ENCODE measurements around the gene SOX9.

The SOX9 gene

GRCh38 chr17:72120642-72121163 lies at the start of gene SOX9:
TSS of gene SOX9 (plus strand) at chr17:72121020. CDS start at chr17:72121392, 372 bp downstream.
- DNase-seq: peak; percentile 86 to 97

DNA sequence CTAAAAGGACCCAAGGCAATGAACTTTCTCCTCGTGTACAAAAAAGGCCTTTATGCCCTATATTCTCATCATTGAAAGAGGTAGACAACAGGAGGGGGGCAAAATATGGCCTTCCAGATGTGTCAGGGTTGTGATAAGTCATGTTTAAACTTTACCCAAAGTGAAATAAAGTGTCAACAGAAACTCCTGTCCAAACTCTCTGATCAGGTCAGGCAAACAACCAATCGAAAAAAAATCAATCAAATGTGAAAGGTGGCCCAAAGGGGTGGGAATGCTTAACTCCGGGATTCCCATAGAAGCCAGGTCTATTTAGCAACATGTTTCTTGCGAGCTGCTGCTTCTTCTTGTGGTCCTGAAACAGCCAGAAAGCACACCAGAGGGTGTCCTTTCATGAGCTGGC lies 49.5 kb upstream of the SOX9 start:
- no peak for DNase-seq

GRCh38 chr17:72075995-72076677 lies 44.7 kb upstream of the SOX9 start:
- DNase-seq: no peak

DNA sequence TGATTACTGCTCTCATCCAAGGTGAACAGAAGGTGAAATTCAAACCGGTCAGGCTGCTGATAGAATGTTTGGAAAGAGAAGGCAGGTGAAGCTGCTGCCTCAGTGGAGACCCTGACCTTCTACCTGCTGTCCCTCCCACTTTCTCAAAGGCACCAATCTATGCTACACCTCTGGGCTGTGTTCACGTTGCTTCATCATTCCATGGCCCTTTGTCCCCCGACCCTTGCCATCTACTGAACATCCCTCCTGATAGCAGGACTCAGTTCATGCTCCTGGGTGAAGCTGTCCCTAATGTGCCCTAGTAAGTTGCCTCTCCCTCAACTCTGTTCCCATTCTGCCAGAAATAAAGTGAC lies 44.2 kb upstream of the SOX9 start:
- DNase-seq: no peak

DNA sequence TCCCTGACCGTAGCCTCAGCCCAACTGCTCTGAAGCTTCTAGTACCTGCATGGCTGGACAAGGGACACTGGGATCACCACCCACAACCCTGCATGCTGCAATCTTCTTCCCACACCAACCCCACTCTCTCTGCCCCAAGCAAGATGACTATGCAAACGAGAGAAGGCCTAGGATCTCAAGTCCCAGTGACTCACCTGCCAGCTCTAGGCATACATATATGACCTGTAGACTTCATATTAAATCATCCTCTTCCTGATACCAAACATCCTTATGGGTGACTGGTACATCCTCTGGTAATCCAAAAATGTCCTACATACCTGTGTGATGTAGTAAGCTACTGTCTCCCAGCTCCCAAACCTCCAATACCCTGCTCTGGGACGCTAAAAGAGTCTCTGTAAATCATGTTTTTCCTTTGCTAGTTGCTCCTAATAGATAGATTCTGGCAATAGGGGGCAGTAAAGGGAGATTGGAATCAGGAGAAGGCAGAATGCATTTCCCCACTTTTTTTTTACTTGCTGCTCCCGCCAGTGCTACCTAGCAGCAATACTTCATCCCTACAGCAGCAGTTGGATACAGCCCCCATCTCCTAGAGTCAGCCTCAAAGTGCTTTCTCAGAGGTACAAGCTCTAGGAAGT lies 43.4 kb upstream of the SOX9 start:
- no peak for DNase-seq

- DNase-seq: no peak
Measured at GRCh38 chr17:72079700-72080099, 41.1 kb upstream of the SOX9 start.

- DNase-seq: no peak
Measured at GRCh38 chr17:72087876-72088275, 32.9 kb upstream of the SOX9 start.

DNA sequence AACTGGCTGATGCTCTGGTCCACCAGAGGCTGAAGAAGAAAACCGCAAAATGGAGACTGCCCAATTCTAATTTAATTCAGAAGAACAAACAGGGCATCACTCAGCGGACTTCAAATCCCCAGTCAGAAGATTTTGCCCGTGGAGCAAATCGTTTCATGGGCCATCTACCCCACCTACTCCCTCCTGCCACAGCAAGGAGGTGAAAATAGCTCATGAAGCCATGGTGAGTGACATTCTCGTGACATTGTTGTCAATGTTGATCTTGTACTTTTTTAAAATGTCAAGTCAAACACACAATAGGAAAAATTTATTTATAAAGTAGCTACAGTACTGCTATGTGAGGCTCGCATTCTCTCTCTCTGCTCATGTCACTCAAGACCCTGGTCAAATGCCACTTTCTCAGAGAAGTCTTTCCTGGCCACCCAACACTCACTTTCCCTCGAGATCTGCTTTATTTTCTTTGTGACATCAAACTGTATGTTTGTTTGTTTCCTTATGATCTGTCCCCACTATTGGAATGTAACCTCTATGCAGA lies 31.3 kb upstream of the SOX9 start:
- DNase-seq: no peak

DNA sequence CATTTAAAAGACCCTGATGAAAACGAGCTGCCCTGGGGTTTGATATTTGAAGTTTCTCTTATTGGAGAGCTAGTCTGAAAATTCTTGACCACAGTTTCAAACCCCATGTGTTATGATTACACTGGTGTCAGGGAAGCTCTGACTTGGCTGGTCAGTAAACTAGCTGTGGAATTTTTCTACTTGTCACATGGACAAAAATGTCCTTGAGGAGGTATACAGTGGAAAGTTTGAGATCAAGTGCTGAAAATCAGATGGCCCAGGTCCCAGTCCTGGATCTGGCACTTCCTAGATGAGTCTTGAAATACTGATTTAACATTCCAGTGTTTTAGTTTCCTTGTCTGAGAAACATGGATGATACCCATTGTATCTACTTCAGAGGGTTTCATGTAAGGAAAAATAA lies 30.7 kb upstream of the SOX9 start:
- DNase-seq: no peak

DNA sequence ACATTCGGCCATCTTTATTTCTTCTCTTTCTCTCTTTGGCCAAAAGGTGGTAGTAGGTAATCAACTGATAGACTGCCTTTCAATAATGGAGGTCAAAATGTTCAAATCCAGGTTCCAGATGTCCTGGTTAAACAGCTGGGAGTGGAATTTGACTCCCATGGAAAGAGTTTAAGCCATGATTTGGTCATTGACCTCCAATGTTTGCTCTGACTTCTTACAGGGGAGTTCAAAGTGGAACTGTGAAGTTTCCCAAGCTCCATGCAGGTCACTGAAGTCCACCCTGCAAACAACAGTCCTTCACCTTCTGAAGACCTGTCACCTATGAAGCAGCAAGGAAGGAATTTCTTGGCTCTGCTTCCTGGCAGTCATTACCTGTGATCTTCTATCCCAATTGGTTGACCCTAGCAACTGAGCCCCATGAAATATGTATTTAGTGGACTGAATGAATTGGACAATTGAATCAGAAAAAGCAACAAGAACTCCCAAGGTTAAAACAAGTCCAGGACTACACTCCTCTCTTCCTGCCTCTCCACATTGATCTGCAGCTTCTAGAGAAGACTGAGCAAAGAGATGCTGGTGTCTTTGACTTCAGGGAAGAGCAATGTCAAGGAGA lies 28.0 kb upstream of the SOX9 start:
- no peak for DNase-seq

DNA sequence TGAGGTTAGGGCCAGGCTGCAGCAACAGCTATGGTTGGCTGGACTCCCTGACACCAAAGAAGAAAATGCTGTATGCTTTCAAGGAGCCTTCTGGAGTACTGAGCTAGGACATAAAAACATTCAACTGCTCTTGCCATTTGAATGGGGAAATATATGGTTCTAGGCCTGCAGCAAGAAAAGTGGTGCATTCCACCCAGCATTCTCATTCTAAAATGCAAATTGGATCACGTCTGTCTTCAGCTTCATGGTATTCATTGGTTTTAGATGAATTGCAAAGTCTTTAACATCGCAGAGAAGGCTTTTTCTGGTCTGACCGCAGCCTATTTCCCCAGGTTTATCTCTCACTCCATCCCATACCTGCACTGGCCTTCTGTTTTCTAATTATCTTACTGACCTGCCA lies 27.1 kb upstream of the SOX9 start:
- no peak for DNase-seq

- DNase-seq: no peak
Measured at GRCh38 chr17:72095316-72095715, 25.5 kb upstream of the SOX9 start.

DNA sequence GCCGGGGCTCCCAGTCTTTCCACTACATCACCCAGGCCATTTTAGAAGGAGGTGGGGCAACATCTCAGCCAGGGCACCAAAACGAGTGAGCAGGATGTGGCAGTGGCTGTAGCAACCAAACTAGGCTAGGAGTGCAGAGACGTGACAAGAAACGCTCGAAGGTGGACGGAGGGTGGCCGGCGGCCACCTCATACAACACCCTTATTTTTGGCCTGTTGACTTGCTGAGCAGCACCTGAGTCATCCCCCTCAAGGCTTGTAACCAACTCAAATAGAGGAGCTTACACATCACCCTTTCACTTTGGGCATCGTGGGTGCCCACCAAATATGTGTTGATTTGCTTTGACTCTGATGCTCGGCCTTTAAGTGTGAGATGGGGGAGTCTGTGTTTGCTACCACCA lies 23.7 kb upstream of the SOX9 start:
- DNase-seq: no peak

DNA sequence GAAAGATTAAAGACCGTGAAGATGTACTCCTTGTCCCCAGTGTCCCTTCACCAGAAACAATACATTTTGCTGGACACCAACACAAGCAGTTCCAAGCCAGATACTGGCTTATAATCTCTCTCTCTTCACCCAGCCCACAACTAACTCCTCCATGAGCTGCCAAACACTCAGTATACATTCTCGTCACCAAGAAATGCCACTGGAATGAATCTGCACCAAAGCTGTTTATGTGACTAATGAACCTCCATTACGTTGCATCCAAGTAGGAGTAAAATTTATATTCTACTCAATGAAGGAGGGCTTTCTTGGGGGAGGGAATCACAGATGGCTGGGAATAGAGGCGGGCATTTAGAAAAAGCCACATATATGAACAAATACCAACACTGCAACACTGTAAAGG lies 20.9 kb upstream of the SOX9 start:
- no peak for DNase-seq

DNA sequence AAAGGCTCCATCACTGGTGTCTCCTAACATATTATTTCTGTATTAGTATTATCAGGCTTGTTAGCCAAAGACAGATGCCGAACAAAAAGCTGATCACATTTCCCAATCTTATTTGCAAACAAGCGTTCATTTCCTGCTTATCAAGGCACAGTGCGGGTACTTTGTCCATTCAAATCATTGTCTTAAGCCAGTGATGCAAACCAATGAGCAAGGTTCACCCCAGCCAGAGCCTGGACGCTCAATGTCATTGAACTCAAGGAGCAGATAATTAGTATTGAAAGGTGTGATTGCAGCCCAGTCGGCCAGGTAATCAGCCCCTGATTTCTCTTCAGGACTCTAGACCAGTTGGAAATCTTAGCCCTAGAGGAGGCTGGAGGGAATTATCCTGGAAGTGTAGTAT lies 20.4 kb upstream of the SOX9 start:
- no peak for DNase-seq

DNA sequence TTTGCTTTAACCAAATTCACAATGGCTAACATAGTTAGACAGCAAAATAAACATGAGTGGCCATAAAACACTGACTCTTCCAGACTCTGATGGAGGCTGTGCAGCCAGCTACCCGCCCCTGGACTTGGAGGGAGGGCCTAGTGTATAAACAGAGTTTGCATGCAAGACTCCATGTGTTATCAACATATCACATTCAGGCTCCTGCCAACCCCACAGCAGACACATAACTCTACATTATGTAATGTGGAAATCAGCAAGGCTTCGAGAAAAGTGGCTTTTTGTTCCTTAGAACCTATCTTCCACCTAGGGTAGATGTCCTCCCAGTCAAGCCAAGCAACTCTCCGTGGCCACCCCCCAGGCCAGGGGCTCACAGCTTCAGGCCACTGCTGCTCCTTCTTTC lies 19.3 kb upstream of the SOX9 start:
- DNase-seq: no peak

- DNase-seq: no peak
Measured at GRCh38 chr17:72102366-72102765, 18.5 kb upstream of the SOX9 start.

DNA sequence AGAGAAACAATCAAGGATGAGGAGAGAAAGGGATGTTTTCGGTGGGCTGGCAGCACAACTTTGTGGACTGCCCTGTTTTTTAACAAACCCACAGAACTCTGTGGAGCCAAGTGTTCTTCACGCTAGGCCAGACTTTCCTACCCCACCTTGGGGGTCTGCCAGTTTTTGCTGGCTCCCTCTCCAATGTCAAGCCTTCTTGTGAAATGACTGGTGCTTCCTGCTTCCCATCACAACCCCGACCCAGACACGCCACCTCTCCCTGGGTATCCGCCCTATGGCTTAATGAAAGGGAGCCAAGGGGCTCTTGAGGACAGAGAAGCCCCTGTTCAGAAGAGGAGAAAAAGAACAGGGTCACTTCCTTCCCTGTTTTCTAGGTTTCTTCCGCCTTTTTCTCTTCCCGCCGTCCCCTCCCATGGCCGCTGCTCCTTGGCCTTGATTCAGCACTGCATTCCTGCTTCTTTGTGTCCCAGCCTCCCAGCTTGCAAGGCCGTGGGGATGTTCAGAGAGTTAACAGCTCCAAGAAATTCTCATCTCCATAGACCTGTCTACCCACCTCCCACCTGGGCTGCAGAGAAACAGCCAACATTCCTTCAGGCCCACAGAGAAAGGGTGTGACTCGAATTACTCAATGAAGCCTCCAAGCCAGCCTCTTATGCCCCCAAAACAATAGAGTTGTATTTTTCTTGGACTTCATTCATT lies 16.5 kb upstream of the SOX9 start:
- DNase-seq: no peak

DNA sequence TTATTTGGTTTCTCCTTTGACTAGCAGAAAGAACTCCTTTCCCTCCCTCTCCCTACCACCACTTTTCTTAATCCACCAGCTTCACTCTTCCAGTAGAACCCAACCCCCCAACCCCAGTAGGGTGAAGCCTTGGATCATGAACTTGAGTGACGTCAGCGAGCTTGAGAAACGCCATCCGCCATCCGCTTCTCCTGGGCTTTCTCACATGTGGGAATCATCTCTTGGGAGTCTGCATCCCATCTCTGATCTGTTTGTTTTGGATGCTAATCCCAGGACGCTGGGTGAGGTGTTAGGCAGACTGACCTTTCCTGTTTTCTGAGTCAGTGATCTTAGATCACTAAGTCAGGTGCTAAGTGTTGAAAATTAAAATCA lies 16.0 kb upstream of the SOX9 start:
- DNase-seq: no peak

DNA sequence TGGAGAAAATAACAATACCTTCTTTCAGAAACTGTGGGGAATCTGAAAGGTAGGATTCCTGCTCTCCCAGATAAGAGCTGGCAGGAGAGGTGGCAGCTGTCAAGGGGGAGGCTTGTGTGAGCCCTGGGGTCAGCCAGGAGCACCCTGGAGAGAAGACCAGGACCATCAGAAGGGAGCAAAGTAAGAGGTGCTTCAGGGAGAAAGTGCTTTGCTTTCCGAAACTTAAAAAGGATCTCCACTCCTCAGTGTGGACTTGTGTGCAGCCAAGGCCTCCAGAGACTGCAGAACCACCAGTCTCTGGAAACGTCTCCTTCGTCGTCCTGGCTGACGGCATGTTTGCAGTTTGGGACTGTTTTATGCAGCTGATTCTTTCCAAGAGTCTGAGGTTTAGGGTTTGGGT lies 13.7 kb upstream of the SOX9 start:
- DNase-seq: no peak

- DNase-seq: no peak
Measured at GRCh38 chr17:72110231-72110941, 10.4 kb upstream of the SOX9 start.

GRCh38 chr17:72110942-72111318 lies 9.9 kb upstream of the SOX9 start:
- DNase-seq: no peak

- no peak for DNase-seq
Measured at GRCh38 chr17:72111336-72111923, 9.4 kb upstream of the SOX9 start.

All from SW 1271 (cell line).